Right atrium auricular region (tissue), 2 donors: Measurements from ENCODE around the gene SNRNP40. TPM values are rescaled to one million over a fixed set of nuclear protein-coding genes. Genes with fewer than 3 reads are reported as not detected.

ENCODE experiments used
- DNase-seq: peaks from one replicate; pipeline ENCODE4 v3.0.0-alpha.2; 2019; ENCODE audit warnings: low spot score
- H3K27ac ChIP-seq, 2 donors: fragments of 200-600 bp; sonication (generic); 1 replicate in 1 of 2; 2 replicates in 1 of 2; pipeline ENCODE4 v1.5.1; 2016 to 2019
- H3K27me3 ChIP-seq, 2 donors: fragments of 200-600 bp; sonication (generic); one replicate each; pipeline versions ENCODE4 v1.5.1 to v1.6.0; 2017 to 2019
- H3K36me3 ChIP-seq: fragments of 200-600 bp; sonication (generic); one replicate; pipeline ENCODE4 v1.5.1; 2016
- H3K4me1 ChIP-seq, 2 donors: fragments of 200-600 bp; sonication (generic); one replicate each; pipeline versions ENCODE4 v1.5.1 to v1.6.0; 2017 to 2019
- H3K4me3 ChIP-seq, 2 donors: fragments of 200-600 bp; sonication (generic); 1 replicate in 1 of 2; 2 replicates in 1 of 2; pipeline ENCODE4 v1.5.1; 2017 to 2019; ENCODE audit warnings: mild to moderate bottlenecking in 1 of 2, moderate library complexity in 1 of 2
- H3K9me3 ChIP-seq, 2 donors: fragments of 200-600 bp; sonication (generic); one replicate each; pipeline ENCODE4 v1.5.1; 2019
- CTCF ChIP-seq, 2 donors: fragments of 200-600 bp; sonication (generic); IDR thresholded peaks; one replicate each; pipeline ENCODE4 v1.5.1; 2019; ENCODE audit warnings: antibody characterized with exemption in 2 of 2
- total RNA-seq, 2 donors: library from RNA; depleted of rRNA; stranded (reverse); fragments of >200 nt; gene quantifications; one replicate each; pipeline ENCODE4 v1.1.0, GENCODE V29; 2016

Gene SNRNP40
- total RNA-seq, 2 donors from 2014 or later, result 20.6 to 20.7 TPM

GRCh38 chr1:31261916-31262315 is 34.7 kb downstream of the SNRNP40 start:
- H3K4me3 ChIP-seq, result no peak overlapping the region
- no peaks in the 10 kb centered on the region for H3K27me3 ChIP-seq
- peaks cover 66% of the 10 kb centered on the region for H3K36me3 ChIP-seq
- no peak overlapping the region for H3K27ac ChIP-seq
- no peak for TF ChIP-seq CTCF (IDR thresholded peaks at IDR 0.05)
- H3K4me1 ChIP-seq, result peaks cover 0 to 5% of the 10 kb centered on the region in 2 donors
- no peak for DNase-seq
- no peaks in the 10 kb centered on the region for H3K9me3 ChIP-seq

DNA sequence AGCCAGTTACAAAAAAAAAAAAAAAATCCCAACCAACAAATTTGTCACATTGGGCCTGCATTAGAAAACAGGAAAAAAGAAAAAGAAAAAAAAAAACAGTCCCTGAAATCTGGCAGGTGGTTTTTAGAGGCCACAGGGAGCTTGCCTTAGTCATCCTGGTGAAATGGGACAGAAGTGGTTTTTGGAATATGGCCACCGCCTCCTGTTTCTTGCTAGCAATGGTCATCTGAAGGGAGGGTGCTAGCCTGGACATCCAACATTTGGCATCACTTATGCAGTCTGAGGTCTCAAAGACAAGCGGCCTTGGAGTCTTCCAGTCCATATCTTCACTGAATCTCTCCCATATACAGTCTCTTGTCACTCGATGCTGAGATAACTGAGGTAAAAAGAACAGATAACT is 36.8 kb downstream of the SNRNP40 start:
- Histone ChIP-seq H3K9me3 (no peaks in the 10 kb centered on the region), H3K4me1 (peaks cover 0 to 2% of the 10 kb centered on the region in 2 donors), H3K27me3 (no peaks in the 10 kb centered on the region), H3K4me3 (no peak overlapping the region), H3K36me3 (peaks cover 49% of the 10 kb centered on the region), H3K27ac (no peak overlapping the region)
- no peak for TF ChIP-seq CTCF (IDR thresholded peaks at IDR 0.05)
- DNase-seq, result no peak

- DNase-seq, result no peak
- peaks cover 45% of the 10 kb centered on the region for H3K36me3 ChIP-seq
- no peak for TF ChIP-seq CTCF (IDR thresholded peaks at IDR 0.05)
- H3K9me3 ChIP-seq, result no peaks in the 10 kb centered on the region
- no peak overlapping the region for H3K4me3 ChIP-seq
- no peaks in the 10 kb centered on the region for H3K4me1 ChIP-seq
- H3K27ac ChIP-seq, result no peak overlapping the region
- no peaks in the 10 kb centered on the region for H3K27me3 ChIP-seq
Measured at GRCh38 chr1:31258581-31258980, 38.0 kb downstream of the SNRNP40 start.

DNA sequence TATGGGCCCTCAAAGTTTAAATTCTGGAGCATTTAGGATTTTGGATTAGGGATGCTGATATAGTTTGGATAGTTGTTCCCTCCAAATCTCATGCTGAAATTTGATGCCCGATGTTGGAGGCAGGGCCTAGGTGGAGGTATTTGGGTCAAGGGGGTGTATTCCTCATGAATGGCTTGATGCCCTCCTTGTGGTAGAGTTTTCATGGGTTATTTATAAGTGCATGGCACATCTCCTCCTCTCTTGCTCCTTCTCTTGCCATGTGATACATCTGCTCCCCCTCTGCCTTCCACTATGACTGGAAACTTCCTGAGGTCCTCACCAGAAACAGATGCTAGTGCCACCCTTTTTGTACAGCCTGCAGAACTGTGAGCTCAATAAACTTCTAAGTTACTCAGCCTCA is 39.4 kb downstream of the SNRNP40 start:
- no peaks in the 10 kb centered on the region for H3K9me3 ChIP-seq
- TF ChIP-seq CTCF (IDR thresholded peaks at IDR 0.05), result no peak
- H3K27ac ChIP-seq, result no peak overlapping the region
- no peaks in the 10 kb centered on the region for H3K4me1 ChIP-seq
- no peaks in the 10 kb centered on the region for H3K27me3 ChIP-seq
- peaks cover 45% of the 10 kb centered on the region for H3K36me3 ChIP-seq
- no peak overlapping the region for H3K4me3 ChIP-seq
- no peak for DNase-seq

- no peak for TF ChIP-seq CTCF (IDR thresholded peaks at IDR 0.05)
- Histone ChIP-seq H3K27me3 (no peaks in the 10 kb centered on the region), H3K27ac (no peak overlapping the region), H3K4me3 (no peak overlapping the region), H3K36me3 (no peaks in the 10 kb centered on the region), H3K9me3 (no peaks in the 10 kb centered on the region), H3K4me1 (no peaks in the 10 kb centered on the region)
- no peak for DNase-seq
Measured at GRCh38 chr1:31249854-31250253, 46.7 kb downstream of the SNRNP40 start.

GRCh38 chr1:31248276-31248675 is 48.3 kb downstream of the SNRNP40 start:
- Histone ChIP-seq H3K27ac (no peak overlapping the region), H3K36me3 (no peaks in the 10 kb centered on the region), H3K4me1 (no peaks in the 10 kb centered on the region), H3K27me3 (no peaks in the 10 kb centered on the region), H3K4me3 (no peak overlapping the region), H3K9me3 (no peaks in the 10 kb centered on the region)
- TF ChIP-seq CTCF (IDR thresholded peaks at IDR 0.05), result no peak
- DNase-seq, result no peak
